CD14-positive monocyte (primary cell): Measurements from ENCODE around the gene B3GNT7. TPM values are rescaled to one million over a fixed set of nuclear protein-coding genes. Genes with fewer than 3 reads are reported as not detected.
A peak's percentile ranks its signal among the peaks of the same experiment; 100 is the strongest.

Experiments
- DNase-seq, 3 donors: peaks; one replicate each; pipeline ENCODE4 v3.0.0-alpha.2; 2011 to 2022
- H2AFZ ChIP-seq: 2 replicates; pipeline ENCODE4 v1.6.0; 2012; ENCODE audit warnings: mild to moderate bottlenecking, low read depth, low read length, inconsistent platforms; ENCODE audit not compliant: insufficient read depth, poor library complexity, severe bottlenecking
- H3K27ac ChIP-seq, 2 donors: 1 replicate in 1 of 2; 2 replicates in 1 of 2; pipeline ENCODE4 v1.5.1; 2012 to 2013; ENCODE audit warnings: low read length in 2 of 2, control low read depth in 1 of 2, inconsistent platforms in 1 of 2, low read depth in 1 of 2, mild to moderate bottlenecking in 1 of 2
- H3K27me3 ChIP-seq, 2 donors: one replicate each; pipeline versions ENCODE4 v1.6.0 to v1.6.1; 2011 to 2013; ENCODE audit warnings: low read length in 2 of 2; ENCODE audit not compliant: control insufficient read depth in 2 of 2, insufficient read depth in 2 of 2
- H3K36me3 ChIP-seq, 2 donors: replicated peaks in 1 of 2; 1 replicate in 1 of 2; 2 replicates in 1 of 2; pipeline versions ENCODE4 v1.5.1 to v1.6.1; 2012 to 2013; ENCODE audit warnings: low read length in 2 of 2, control low read depth in 1 of 2, inconsistent platforms in 1 of 2, mild to moderate bottlenecking in 1 of 2; ENCODE audit not compliant: insufficient read depth in 2 of 2, control insufficient read depth in 1 of 2
- H3K4me1 ChIP-seq, 2 donors: 1 replicate in 1 of 2; 2 replicates in 1 of 2; pipeline versions ENCODE4 v1.5.1 to v1.6.1; 2012 to 2013; ENCODE audit warnings: low read length in 2 of 2, control low read depth in 1 of 2, inconsistent platforms in 1 of 2, mild to moderate bottlenecking in 1 of 2, moderate library complexity in 1 of 2; ENCODE audit not compliant: insufficient read depth in 2 of 2, control insufficient read depth in 1 of 2
- H3K4me2 ChIP-seq: replicated peaks from 2 replicates; pipeline ENCODE3; 2012; ENCODE audit warnings: low read length, moderate library complexity, mild to moderate bottlenecking; ENCODE audit not compliant: poor library complexity, severe bottlenecking; ENCODE audit errors: extremely low read depth
- H3K4me3 ChIP-seq, 3 experiments: fragments of 200-600 bp in 1 of 3; sonication (generic) in 1 of 3; replicated peaks in 1 of 3; 1 replicate in 2 of 3; 2 replicates in 1 of 3; pipeline ENCODE4 v1.5.1; 2011 to 2013; ENCODE audit warnings: low read length in 3 of 3, mild to moderate bottlenecking in 3 of 3, control low read depth in 2 of 3, low read depth in 2 of 3, inconsistent platforms in 1 of 3, moderate library complexity in 1 of 3
- H3K79me2 ChIP-seq: 2 replicates; pipeline ENCODE4 v1.6.0; 2012; ENCODE audit warnings: mild to moderate bottlenecking, control low read depth, inconsistent platforms, low read length, moderate library complexity; ENCODE audit not compliant: insufficient read depth
- H3K9ac ChIP-seq: 2 replicates; pipeline ENCODE4 v1.6.0; 2017; ENCODE audit warnings: low read length, mild to moderate bottlenecking; ENCODE audit not compliant: insufficient read depth, poor library complexity, severe bottlenecking
- H3K9me3 ChIP-seq, 2 donors: replicated peaks in 1 of 2; 1 replicate in 1 of 2; 2 replicates in 1 of 2; pipeline versions ENCODE4 v1.5.1 to v1.6.1; 2012 to 2013; ENCODE audit warnings: low read length in 2 of 2, control low read depth in 1 of 2; ENCODE audit not compliant: control insufficient read depth in 1 of 2, insufficient read depth in 1 of 2
- H4K20me1 ChIP-seq: 2 replicates; pipeline ENCODE4 v1.6.0; 2012; ENCODE audit warnings: mild to moderate bottlenecking, low read length, control low read depth, moderate library complexity; ENCODE audit not compliant: insufficient read depth
- H3K27ac Mint-ChIP-seq, 7 donors: one replicate each; pipeline ENCODE4 v1.8.0; 2020; ENCODE audit warnings: mild to moderate bottlenecking in 7 of 7, mixed read lengths in 7 of 7, moderate library complexity in 6 of 7, inconsistent platforms in 2 of 7
- H3K27me3 Mint-ChIP-seq, 3 donors: one replicate each; pipeline ENCODE4 v1.8.0; 2021 to 2022; ENCODE audit warnings: low read depth in 3 of 3, mild to moderate bottlenecking in 3 of 3, mixed read lengths in 3 of 3, moderate library complexity in 3 of 3, inconsistent platforms in 1 of 3
- H3K36me3 Mint-ChIP-seq, 2 donors: one replicate each; pipeline ENCODE4 v1.8.0; 2020; ENCODE audit warnings: mixed read lengths in 2 of 2, inconsistent platforms in 1 of 2, mild to moderate bottlenecking in 1 of 2
- H3K4me1 Mint-ChIP-seq: one replicate; pipeline ENCODE4 v1.8.0; 2020; ENCODE audit warnings: mild to moderate bottlenecking, mixed read lengths
- H3K4me3 Mint-ChIP-seq, 2 donors: one replicate each; pipeline ENCODE4 v1.8.0; 2020; ENCODE audit warnings: mild to moderate bottlenecking in 2 of 2, mixed read lengths in 2 of 2, moderate library complexity in 1 of 2
- H3K9me3 Mint-ChIP-seq, 7 donors: one replicate each; pipeline ENCODE4 v1.8.0; 2020 to 2022; ENCODE audit warnings: mixed read lengths in 7 of 7, mild to moderate bottlenecking in 6 of 7, moderate library complexity in 6 of 7, inconsistent platforms in 2 of 7
- WGBS: methylation state at CpG from one replicate; pipeline ENCODE4 v1.1.5; 2013; ENCODE audit warnings: missing lambda C conversion rate; ENCODE audit not compliant: insufficient coverage; 5-methylcytosine and 5-hydroxymethylcytosine counted together
- intact Hi-C, 2 donors: fragments of 100-400 bp; cut with micrococcal nuclease; formaldehyde crosslinking; loops; one replicate each; pipeline versions ENCODE4 v1.15.0 to v1.15.1; 2023
- polyA plus RNA-seq, 3 donors: library from polyadenylated mRNA; depleted of rRNA in 1 of 3; unstranded in 2 of 3; stranded (reverse) in 1 of 3; fragments of 300-500 nt in 2 of 3; fragments of >200 nt in 1 of 3; fragmentation: Illumina TruSeq in 2 of 3; gene quantifications; 1 replicate in 2 of 3; 2 replicates in 1 of 3; pipeline ENCODE4 v1.2.3, GENCODE V29; 2012 to 2021
- TF ChIP-seq, protein P1 (sequence below): fragments of 200-600 bp; IDR thresholded peaks from one replicate; pipeline ENCODE4 v1.8.0; 2022; ENCODE audit warnings: antibody characterized with exemption, mild to moderate bottlenecking

B3GNT7 gene
- polyA plus RNA-seq, 3 donors = 0.05 TPM; not detected in 2

GRCh38 chr2:231364061-231364460, 31.4 kb upstream of the B3GNT7 start:
- H3K27me3 ChIP-seq = no peaks in the 10 kb centered on the region
- no peaks in the 10 kb centered on the region for H3K79me2 ChIP-seq
- H3K4me1 ChIP-seq = peaks cover 34 to 37% of the 10 kb centered on the region in 2 donors
- H3K4me3 ChIP-seq = no peak overlapping the region
- peaks cover 0 to 7% (median 3%) of the 10 kb centered on the region in 7 donors for H3K9me3 Mint-ChIP-seq
- TF ChIP-seq, protein P1, sequence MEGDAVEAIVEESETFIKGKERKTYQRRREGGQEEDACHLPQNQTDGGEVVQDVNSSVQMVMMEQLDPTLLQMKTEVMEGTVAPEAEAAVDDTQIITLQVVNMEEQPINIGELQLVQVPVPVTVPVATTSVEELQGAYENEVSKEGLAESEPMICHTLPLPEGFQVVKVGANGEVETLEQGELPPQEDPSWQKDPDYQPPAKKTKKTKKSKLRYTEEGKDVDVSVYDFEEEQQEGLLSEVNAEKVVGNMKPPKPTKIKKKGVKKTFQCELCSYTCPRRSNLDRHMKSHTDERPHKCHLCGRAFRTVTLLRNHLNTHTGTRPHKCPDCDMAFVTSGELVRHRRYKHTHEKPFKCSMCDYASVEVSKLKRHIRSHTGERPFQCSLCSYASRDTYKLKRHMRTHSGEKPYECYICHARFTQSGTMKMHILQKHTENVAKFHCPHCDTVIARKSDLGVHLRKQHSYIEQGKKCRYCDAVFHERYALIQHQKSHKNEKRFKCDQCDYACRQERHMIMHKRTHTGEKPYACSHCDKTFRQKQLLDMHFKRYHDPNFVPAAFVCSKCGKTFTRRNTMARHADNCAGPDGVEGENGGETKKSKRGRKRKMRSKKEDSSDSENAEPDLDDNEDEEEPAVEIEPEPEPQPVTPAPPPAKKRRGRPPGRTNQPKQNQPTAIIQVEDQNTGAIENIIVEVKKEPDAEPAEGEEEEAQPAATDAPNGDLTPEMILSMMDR = no peak
- no peak overlapping the region for H2AFZ ChIP-seq
- no peak overlapping the region for H3K27ac ChIP-seq
- H3K9me3 ChIP-seq = peaks cover 0 to 5% of the 10 kb centered on the region in 2 donors
- intact Hi-C loops = no loop called here
- H3K36me3 Mint-ChIP-seq = no peaks in the 10 kb centered on the region
- H4K20me1 ChIP-seq = no peaks in the 10 kb centered on the region
- peaks cover 0 to 3% (median 1%) of the 10 kb centered on the region in 3 donors for H3K27me3 Mint-ChIP-seq
- no peak for DNase-seq
- H3K9ac ChIP-seq = no peak overlapping the region
- no peak overlapping the region for H3K4me2 ChIP-seq
- H3K4me1 Mint-ChIP-seq = peaks cover 37% of the 10 kb centered on the region
- H3K4me3 Mint-ChIP-seq = no peak overlapping the region
- WGBS = 100% methylated on average over 5 of the region's 5 CpGs
- no peak overlapping the region for H3K27ac Mint-ChIP-seq
- H3K36me3 ChIP-seq = no peaks in the 10 kb centered on the region

- WGBS = 62% methylated on average over 20 of the region's 22 CpGs
- peaks cover 37% of the 10 kb centered on the region for H3K4me1 Mint-ChIP-seq
- peak overlapping the region; percentile 30 for H3K9ac ChIP-seq
Observed at GRCh38 chr2:231364961-231365810, 30.3 kb upstream of the B3GNT7 start.

More at GRCh38 chr2:231364961-231365810, 30.3 kb upstream of the B3GNT7 start:
- Histone ChIP-seq H3K36me3 (no peaks in the 10 kb centered on the region), H4K20me1 (no peaks in the 10 kb centered on the region), H3K27me3 (no peaks in the 10 kb centered on the region), H3K79me2 (no peaks in the 10 kb centered on the region), H3K4me1 (peaks cover 34 to 37% of the 10 kb centered on the region in 2 donors), H3K27ac (no peak overlapping the region), H2AFZ (peak overlapping the region; percentile 68), H3K4me3 (peak overlapping the region in 1 of 3 experiments; percentile 11), H3K9me3 (peaks cover 0 to 5% of the 10 kb centered on the region in 2 donors), H3K4me2 (peak overlapping the region; percentile 39)
- DNase-seq = peak in 2 of 3 donors; percentile 11 to 40
- no peaks in the 10 kb centered on the region for H3K36me3 Mint-ChIP-seq
- peak overlapping the region in 5 of 7 donors; percentile 7 to 66 (median 63) for H3K27ac Mint-ChIP-seq
- intact Hi-C loops = no loop called here
- H3K9me3 Mint-ChIP-seq = peaks cover 0 to 7% (median 3%) of the 10 kb centered on the region in 7 donors
- H3K4me3 Mint-ChIP-seq = peak overlapping the region; percentile 17 to 44
- peaks cover 0 to 2% (median 1%) of the 10 kb centered on the region in 3 donors for H3K27me3 Mint-ChIP-seq
- TF ChIP-seq, protein P1 = no peak
